IMR-90 (cell line): ENCODE measurements around the gene TMTC2. TPM values are rescaled to one million over a fixed set of nuclear protein-coding genes. Genes with fewer than 3 reads are reported as not detected.

Source experiments
- ATAC-seq: fragments of 200-7000 bp; cut with Tn5 transposase; 2 replicates; pipeline ENCODE4 v1.9.1; 2020; ENCODE audit warnings: low read depth, mild to moderate bottlenecking, moderate library complexity
- BruUV-seq: library from RNA; stranded (reverse); fragments of 400-500 nt; replicated peaks from 2 replicates; lab custom pipeline; 2021; lab: Mats Ljungman, UMichigan
- CTCF ChIA-PET: fragments of 300-600 bp; formaldehyde crosslinking; extraction: SDS; loops from one replicate; lab custom pipeline; 2021; ENCODE audit warnings: antibody characterized with exemption; lab: Yijun Ruan, JAX
- POLR2A ChIA-PET: fragments of 300-600 bp; sonication (Branson Sonifier 250); formaldehyde crosslinking; loops from one replicate; lab custom pipeline; 2022; ENCODE audit warnings: antibody characterized with exemption; ENCODE audit not compliant: unreplicated experiment; lab: Charles Lee
- DNase-seq: peaks from one replicate; pipeline ENCODE4 v3.0.0; 2013
- H2AFZ ChIP-seq: replicated peaks from 2 replicates; pipeline ENCODE3; 2013; ENCODE audit warnings: low read length, mild to moderate bottlenecking; ENCODE audit not compliant: poor library complexity
- H2AK5ac ChIP-seq: 2 replicates; pipeline ENCODE4 v1.6.1; 2013; ENCODE audit warnings: low read depth, low read length, inconsistent platforms
- H2AK9ac ChIP-seq: replicated peaks from 2 replicates; pipeline ENCODE3; 2013; ENCODE audit warnings: mild to moderate bottlenecking, low read depth, low read length, moderate library complexity; ENCODE audit not compliant: poor library complexity
- H2BK120ac ChIP-seq: 2 replicates; pipeline ENCODE4 v1.6.1; 2013; ENCODE audit warnings: low read depth, low read length, inconsistent platforms
- H2BK15ac ChIP-seq: 3 replicates; pipeline ENCODE4 v1.6.1; 2013; ENCODE audit warnings: low read depth, low read length, inconsistent platforms
- H2BK20ac ChIP-seq: 2 replicates; pipeline ENCODE4 v1.6.1; 2013; ENCODE audit warnings: low read depth, mild to moderate bottlenecking, inconsistent platforms, low read length, moderate library complexity
- H2BK5ac ChIP-seq: 2 replicates; pipeline ENCODE4 v1.6.1; 2013; ENCODE audit warnings: mild to moderate bottlenecking, low read depth, low read length, inconsistent platforms; ENCODE audit not compliant: poor library complexity, severe bottlenecking
- H3K14ac ChIP-seq: replicated peaks from 2 replicates; pipeline ENCODE4 v1.6.1; 2013; ENCODE audit warnings: low read depth, low read length, inconsistent platforms
- H3K18ac ChIP-seq: 2 replicates; pipeline ENCODE4 v1.6.1; 2013; ENCODE audit warnings: low read depth, low read length, control low read depth
- H3K23ac ChIP-seq: 2 replicates; pipeline ENCODE4 v1.6.1; 2013; ENCODE audit warnings: low read depth, low read length, inconsistent platforms
- H3K27ac ChIP-seq: 2 replicates; pipeline ENCODE4 v1.5.1; 2013; ENCODE audit warnings: mild to moderate bottlenecking, control low read depth, low read length; ENCODE audit not compliant: insufficient read depth
- H3K27me3 ChIP-seq: 2 replicates; pipeline ENCODE4 v1.6.1; 2013; ENCODE audit warnings: low read length; ENCODE audit not compliant: control insufficient read depth, insufficient read depth
- H3K36me3 ChIP-seq: 2 replicates; pipeline ENCODE4 v1.6.1; 2013; ENCODE audit warnings: low read length, mixed read lengths; ENCODE audit not compliant: control insufficient read depth, insufficient read depth
- H3K4ac ChIP-seq: 2 replicates; pipeline ENCODE4 v1.6.1; 2013; ENCODE audit warnings: low read depth, low read length, inconsistent platforms
- H3K4me1 ChIP-seq: 2 replicates; pipeline ENCODE4 v1.6.1; 2013; ENCODE audit warnings: low read length, mixed read lengths; ENCODE audit not compliant: control insufficient read depth, insufficient read depth
- H3K4me2 ChIP-seq: 2 replicates; pipeline ENCODE4 v1.6.1; 2013; ENCODE audit warnings: low read depth, mild to moderate bottlenecking, control low read depth, low read length, moderate library complexity
- H3K4me3 ChIP-seq: 2 replicates; pipeline ENCODE4 v1.5.1; 2013; ENCODE audit warnings: low read depth, mild to moderate bottlenecking, control low read depth, low read length, moderate library complexity; ENCODE audit not compliant: insufficient read depth
- H3K56ac ChIP-seq: 2 replicates; pipeline ENCODE4 v1.6.1; 2013; ENCODE audit warnings: low read length, inconsistent platforms; ENCODE audit not compliant: insufficient read depth; ENCODE audit errors: extremely low read depth
- H3K79me1 ChIP-seq, 2 experiments: 2 replicates each; pipeline ENCODE4 v1.6.1; 2013; ENCODE audit warnings: low read length in 2 of 2, inconsistent platforms in 1 of 2, low read depth in 1 of 2
- H3K9ac ChIP-seq: 2 replicates; pipeline ENCODE4 v1.6.1; 2013; ENCODE audit warnings: low read depth, low read length, control low read depth
- H3K9me1 ChIP-seq: 2 replicates; pipeline ENCODE4 v1.6.1; 2013; ENCODE audit warnings: low read length, inconsistent platforms; ENCODE audit not compliant: insufficient read depth
- H3K9me3 ChIP-seq: 2 replicates; pipeline ENCODE4 v1.6.1; 2013; ENCODE audit warnings: low read length; ENCODE audit not compliant: control insufficient read depth, insufficient read depth
- H4K20me1 ChIP-seq: 2 replicates; pipeline ENCODE4 v1.6.1; 2013; ENCODE audit warnings: low read length, inconsistent platforms; ENCODE audit not compliant: insufficient read depth
- H4K5ac ChIP-seq: 2 replicates; pipeline ENCODE4 v1.6.1; 2013; ENCODE audit warnings: mild to moderate bottlenecking, low read depth, low read length, control low read depth
- H4K8ac ChIP-seq, 2 experiments: 2 replicates each; pipeline ENCODE4 v1.6.1; 2013; ENCODE audit warnings: low read depth in 2 of 2, low read length in 2 of 2, control low read depth in 1 of 2, inconsistent platforms in 1 of 2
- H4K91ac ChIP-seq: 2 replicates; pipeline ENCODE4 v1.6.1; 2013; ENCODE audit warnings: low read depth, low read length, inconsistent platforms; ENCODE audit not compliant: insufficient read depth
- BHLHE40 ChIP-seq: fragments of 150-350 bp; IDR thresholded peaks from 2 replicates; pipeline ENCODE4 v1.6.1; 2016; ENCODE audit warnings: mild to moderate bottlenecking, low read depth, low read length
- CEBPB ChIP-seq: IDR thresholded peaks from 2 replicates; pipeline ENCODE4 v1.6.1; 2012; ENCODE audit warnings: low read depth, low read length, improper control_type of control experiment
- CHD1 ChIP-seq: IDR thresholded peaks from 2 replicates; pipeline ENCODE4 v1.6.1; 2012; ENCODE audit warnings: low read depth, low read length, improper control_type of control experiment
- FOS ChIP-seq: fragments of 150-350 bp; IDR thresholded peaks from 2 replicates; pipeline ENCODE4 v1.6.1; 2016; ENCODE audit warnings: low read depth, low read length
- MXI1 ChIP-seq: IDR thresholded peaks from 2 replicates; pipeline ENCODE4 v1.6.1; 2012; ENCODE audit warnings: low read depth, mild to moderate bottlenecking, low read length, moderate library complexity, borderline replicate concordance
- RFX5 ChIP-seq: IDR thresholded peaks from 2 replicates; pipeline ENCODE4 v1.8.0; 2012; ENCODE audit warnings: low read depth, mild to moderate bottlenecking, low read length, moderate library complexity
- WGBS, 2 experiments: methylation state at CpG; one replicate each; pipeline versions ENCODE4 v1.1.5 to v1.1.7; 2013; ENCODE audit warnings: missing lambda C conversion rate in 2 of 2; ENCODE audit not compliant: insufficient read length in 1 of 2; ENCODE audit errors: extremely low coverage in 2 of 2; 5-methylcytosine and 5-hydroxymethylcytosine counted together
- dilution Hi-C: fragments of 300-500 bp; cut with HindIII; formaldehyde crosslinking; loops from one replicate; pipeline ENCODE4 v1.14.3; 2018; ENCODE audit warnings: low sequenced_read_pairs; ENCODE audit not compliant: unreplicated experiment
- in situ Hi-C: fragments of 300-500 bp; cut with MboI; formaldehyde crosslinking; loops from 3 replicates; pipeline ENCODE4 v1.14.3; 2019; ENCODE audit warnings: low sequenced_read_pairs, inconsistent platforms, mixed read lengths
- intact Hi-C: fragments of 100-400 bp; cut with micrococcal nuclease; formaldehyde crosslinking; loops from 2 replicates; pipeline ENCODE4 v1.10.0; 2022
- polyA plus RNA-seq, 3 experiments: library from polyadenylated mRNA; depleted of rRNA; stranded (reverse); fragments of >200 nt; gene quantifications; 2 replicates each; pipeline ENCODE4 v1.2.3, GENCODE V29; 2012; ENCODE audit warnings: low replicate concordance in 1 of 3
- total RNA-seq: library from RNA; depleted of rRNA; stranded (reverse); fragments of >200 nt; gene quantifications from 2 replicates; pipeline ENCODE4 v1.2.3, GENCODE V29; 2012
- TF ChIP-seq, protein P1 (sequence below): fragments of 150-350 bp; IDR thresholded peaks from 2 replicates; pipeline ENCODE4 v1.6.1; 2017; ENCODE audit warnings: mild to moderate bottlenecking, antibody characterized with exemption, low read length, low read depth

The TMTC2 gene
- total and polyA plus RNA-seq, 2 of the 4 experiments (the other 2 are of a cell fraction): 0.56 to 1.4 TPM

DNA sequence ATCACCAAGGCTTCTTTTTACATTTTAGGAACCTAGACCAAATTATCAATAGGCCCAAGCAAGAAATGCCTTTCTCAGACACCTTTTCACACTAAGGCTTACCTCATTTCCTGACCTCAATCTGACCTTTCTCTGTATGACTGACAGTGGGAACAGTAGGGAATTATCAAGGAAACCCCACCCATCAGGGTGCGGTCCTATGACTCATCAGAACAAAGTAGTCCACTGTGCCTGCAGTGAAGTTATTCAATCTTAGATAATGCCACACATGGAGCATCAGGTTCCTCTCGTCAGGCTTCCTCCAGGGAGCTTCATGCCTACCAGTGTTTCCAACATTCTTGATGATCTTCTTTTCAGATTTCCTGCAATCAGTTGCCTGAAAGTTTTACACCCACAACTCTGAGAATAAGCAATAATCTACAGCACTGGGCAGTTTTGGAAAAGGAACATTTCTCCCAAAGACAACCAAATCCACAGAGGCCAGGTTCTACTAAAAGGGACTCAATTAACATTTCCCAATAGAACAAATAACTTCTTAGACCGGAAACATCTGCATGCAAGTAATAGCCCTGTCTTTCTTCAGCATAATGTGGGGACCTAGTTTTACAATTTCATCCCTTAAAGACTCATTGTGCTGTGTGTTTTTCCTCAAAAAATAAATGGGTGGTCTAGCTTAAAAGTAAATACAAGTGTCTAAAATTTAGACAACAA, 35.9 kb upstream of the TMTC2 start:
- no peaks in the 10 kb centered on the region for H4K20me1 ChIP-seq
- 80% methylated on average over 1 of the region's 3 CpGs; no CpG with 5 or more reads in 1 of the 2 experiments for WGBS, 2 experiments
- no peak overlapping the region for H2BK120ac ChIP-seq
- ChIA-PET POLR2A (no interaction called here), CTCF (no interaction called here)
- H2BK15ac ChIP-seq: no peak overlapping the region
- intact Hi-C loops (no loop called here), dilution Hi-C loops (no loop called here), in situ Hi-C loops (no loop called here)
- ATAC-seq (no peak), DNase-seq (no peak)
- H4K5ac ChIP-seq: no peak overlapping the region
- H3K9me1 ChIP-seq: no peaks in the 10 kb centered on the region
- H4K8ac ChIP-seq: no peak overlapping the region
- H3K18ac ChIP-seq: no peak overlapping the region
- H3K79me1 ChIP-seq: no peaks in the 10 kb centered on the region
- no TSS peak for BruUV-seq
- H3K14ac ChIP-seq: no peak overlapping the region
- no peak overlapping the region for H2AFZ ChIP-seq
- H3K23ac ChIP-seq: no peak overlapping the region
- no peak overlapping the region for H2AK9ac ChIP-seq
- H3K27ac ChIP-seq: no peak overlapping the region
- H3K36me3 ChIP-seq: no peaks in the 10 kb centered on the region
- H3K4me3 ChIP-seq: no peak overlapping the region
- H2BK20ac ChIP-seq: no peak overlapping the region
- H3K9me3 ChIP-seq: no peaks in the 10 kb centered on the region; the same call in 1 of the 2 replicates
- no peak for TF ChIP-seq FOS
- TF ChIP-seq, protein P1, sequence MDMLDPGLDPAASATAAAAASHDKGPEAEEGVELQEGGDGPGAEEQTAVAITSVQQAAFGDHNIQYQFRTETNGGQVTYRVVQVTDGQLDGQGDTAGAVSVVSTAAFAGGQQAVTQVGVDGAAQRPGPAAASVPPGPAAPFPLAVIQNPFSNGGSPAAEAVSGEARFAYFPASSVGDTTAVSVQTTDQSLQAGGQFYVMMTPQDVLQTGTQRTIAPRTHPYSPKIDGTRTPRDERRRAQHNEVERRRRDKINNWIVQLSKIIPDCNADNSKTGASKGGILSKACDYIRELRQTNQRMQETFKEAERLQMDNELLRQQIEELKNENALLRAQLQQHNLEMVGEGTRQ: no peak
- no peak for TF ChIP-seq CEBPB
- no peak for TF ChIP-seq CHD1
- no peak for TF ChIP-seq BHLHE40
- no peak for TF ChIP-seq MXI1
- TF ChIP-seq RFX5: no peak
- H3K4ac ChIP-seq: no peak overlapping the region
- no peak overlapping the region for H3K56ac ChIP-seq
- no peaks in the 10 kb centered on the region for H3K27me3 ChIP-seq
- no peaks in the 10 kb centered on the region for H3K4me1 ChIP-seq
- no peak overlapping the region for H3K4me2 ChIP-seq
- H2BK5ac ChIP-seq: no peak overlapping the region
- no peak overlapping the region for H4K91ac ChIP-seq
- no peak overlapping the region for H2AK5ac ChIP-seq
- H3K9ac ChIP-seq: no peak overlapping the region
